Measurements from ENCODE around the gene PKP4.

Gene PKP4

GRCh38 chr2:158719403-158719802 lies 262.7 kb downstream of the PKP4 start:
- no peak overlapping the region for H3K27ac ChIP-seq (ENCODE audit: low read depth, low read length)
- no peak overlapping the region for H3K9ac ChIP-seq (ENCODE audit: low read depth, low read length)
- H3K9me3 ChIP-seq (ENCODE audit: insufficient read depth, low read depth, low read length), result no peaks in the 10 kb centered on the region
- H3K4me1 ChIP-seq (ENCODE audit: insufficient read depth, low read length), result no peaks in the 10 kb centered on the region; the same call in 1 of the 2 replicates
- H3K27me3 ChIP-seq (ENCODE audit: insufficient read depth, low read length), result no peaks in the 10 kb centered on the region
- no peaks in the 10 kb centered on the region for H3K36me3 ChIP-seq (ENCODE audit: insufficient read depth, low read length)
- H3K4me3 ChIP-seq (ENCODE audit: low read length), result no peak overlapping the region
- WGBS, result 97% methylated on average over 5 of the region's 5 CpGs

GRCh38 chr2:158722266-158723105 lies 265.7 kb downstream of the PKP4 start:
- Histone ChIP-seq H3K4me3 (ENCODE audit: low read length) (no peak overlapping the region), H3K27me3 (ENCODE audit: insufficient read depth, low read length) (no peaks in the 10 kb centered on the region), H3K27ac (ENCODE audit: low read depth, low read length) (no peak overlapping the region), H3K9me3 (ENCODE audit: insufficient read depth, low read depth, low read length) (no peaks in the 10 kb centered on the region), H3K36me3 (ENCODE audit: insufficient read depth, low read length) (no peaks in the 10 kb centered on the region), H3K4me1 (ENCODE audit: insufficient read depth, low read length) (no peaks in the 10 kb centered on the region), H3K9ac (ENCODE audit: low read depth, low read length) (no peak overlapping the region)
- WGBS, result 93% methylated on average over 9 of the region's 9 CpGs

DNA sequence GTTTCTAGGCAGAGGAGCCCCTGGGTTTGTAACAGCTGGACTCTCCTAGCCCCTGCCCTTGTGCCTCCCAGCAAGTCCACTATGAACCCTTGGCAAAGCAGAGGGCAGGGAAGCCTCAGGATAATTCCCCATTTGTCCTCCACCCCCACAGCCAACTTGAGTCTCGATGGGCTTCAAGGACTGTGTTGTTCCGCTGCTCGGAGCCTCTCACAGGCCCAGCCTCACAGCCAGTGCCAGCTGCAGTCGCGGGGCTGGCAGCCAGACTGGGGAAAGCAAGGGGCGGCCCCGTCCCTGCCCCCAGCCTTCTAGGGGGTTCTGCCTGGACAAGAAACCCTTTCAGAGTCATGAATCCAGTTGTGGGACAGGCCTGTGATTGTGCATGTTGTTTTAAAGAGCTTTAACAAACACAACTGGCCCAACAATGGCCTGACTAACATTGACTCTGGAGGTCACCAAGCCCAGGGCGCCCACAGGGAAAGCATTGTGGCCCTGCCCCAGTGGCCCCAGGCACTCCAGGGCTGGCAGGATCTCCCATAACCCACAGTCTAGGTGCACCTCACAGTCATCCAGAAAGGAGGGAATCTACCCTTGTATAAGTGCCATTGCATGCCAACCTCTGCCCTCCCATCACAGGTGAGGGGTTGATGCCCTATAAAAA lies 266.6 kb downstream of the PKP4 start:
- no peaks in the 10 kb centered on the region for H3K4me1 ChIP-seq (ENCODE audit: insufficient read depth, low read length)
- no peak overlapping the region for H3K9ac ChIP-seq (ENCODE audit: low read depth, low read length)
- no peak overlapping the region for H3K27ac ChIP-seq (ENCODE audit: low read depth, low read length)
- no peak overlapping the region for H3K4me3 ChIP-seq (ENCODE audit: low read length)
- WGBS, result 93% methylated on average over 8 of the region's 8 CpGs
- H3K9me3 ChIP-seq (ENCODE audit: insufficient read depth, low read depth, low read length), result no peaks in the 10 kb centered on the region
- no peaks in the 10 kb centered on the region for H3K36me3 ChIP-seq (ENCODE audit: insufficient read depth, low read length)
- no peaks in the 10 kb centered on the region for H3K27me3 ChIP-seq (ENCODE audit: insufficient read depth, low read length)

- no peak overlapping the region for H3K4me3 ChIP-seq (ENCODE audit: low read length)
- no peaks in the 10 kb centered on the region for H3K4me1 ChIP-seq (ENCODE audit: insufficient read depth, low read length)
- no peak overlapping the region for H3K27ac ChIP-seq (ENCODE audit: low read depth, low read length)
- H3K36me3 ChIP-seq (ENCODE audit: insufficient read depth, low read length), result no peaks in the 10 kb centered on the region
- no peaks in the 10 kb centered on the region for H3K27me3 ChIP-seq (ENCODE audit: insufficient read depth, low read length)
- 88% methylated on average over 12 of the region's 12 CpGs for WGBS
- no peaks in the 10 kb centered on the region for H3K9me3 ChIP-seq (ENCODE audit: insufficient read depth, low read depth, low read length)
- no peak overlapping the region for H3K9ac ChIP-seq (ENCODE audit: low read depth, low read length)
Measured at GRCh38 chr2:158723921-158724802, 267.4 kb downstream of the PKP4 start.

DNA sequence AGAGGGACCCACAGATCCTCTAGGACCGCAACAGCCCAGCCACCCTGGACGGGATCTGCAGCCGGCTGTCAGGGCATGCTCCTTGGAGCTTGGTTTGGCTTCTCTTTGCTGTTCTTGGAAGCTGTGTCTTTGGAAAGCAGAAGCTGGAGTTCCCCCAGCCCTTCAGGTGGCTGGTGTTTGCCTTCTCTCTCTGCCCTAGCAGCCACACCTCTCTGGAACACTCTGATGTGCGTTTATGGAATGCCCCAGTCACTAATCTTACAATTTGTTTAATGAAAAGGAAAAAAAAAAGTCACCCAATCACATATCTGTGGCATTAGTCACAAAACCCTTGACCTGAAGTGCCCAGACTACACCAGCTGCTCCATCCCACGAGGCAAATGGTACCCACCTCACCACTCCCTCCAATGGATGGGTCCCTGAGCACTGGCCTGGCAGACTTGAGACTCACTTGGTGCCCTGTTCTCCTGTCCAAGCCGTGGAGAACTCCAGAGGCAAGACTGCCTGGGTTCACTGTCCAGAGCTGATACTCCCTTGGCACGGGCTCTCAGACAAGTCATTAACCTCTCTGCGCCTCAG lies 268.1 kb downstream of the PKP4 start:
- no peaks in the 10 kb centered on the region for H3K9me3 ChIP-seq (ENCODE audit: insufficient read depth, low read depth, low read length)
- H3K4me3 ChIP-seq (ENCODE audit: low read length), result no peak overlapping the region
- H3K9ac ChIP-seq (ENCODE audit: low read depth, low read length), result no peak overlapping the region
- no peak overlapping the region for H3K27ac ChIP-seq (ENCODE audit: low read depth, low read length)
- H3K4me1 ChIP-seq (ENCODE audit: insufficient read depth, low read length), result no peaks in the 10 kb centered on the region
- WGBS, result 84% methylated on average over 8 of the region's 8 CpGs
- H3K27me3 ChIP-seq (ENCODE audit: insufficient read depth, low read length), result no peaks in the 10 kb centered on the region
- no peaks in the 10 kb centered on the region for H3K36me3 ChIP-seq (ENCODE audit: insufficient read depth, low read length)

- 62% methylated on average over 7 of the region's 7 CpGs for WGBS
- Histone ChIP-seq H3K4me1 (ENCODE audit: insufficient read depth, low read length) (no peaks in the 10 kb centered on the region), H3K27ac (ENCODE audit: low read depth, low read length) (no peak overlapping the region), H3K36me3 (ENCODE audit: insufficient read depth, low read length) (no peaks in the 10 kb centered on the region), H3K27me3 (ENCODE audit: insufficient read depth, low read length) (no peaks in the 10 kb centered on the region), H3K4me3 (ENCODE audit: low read length) (no peak overlapping the region), H3K9me3 (ENCODE audit: insufficient read depth, low read depth, low read length) (no peaks in the 10 kb centered on the region), H3K9ac (ENCODE audit: low read depth, low read length) (no peak overlapping the region)
Measured at GRCh38 chr2:158725441-158725891, 268.7 kb downstream of the PKP4 start.

DNA sequence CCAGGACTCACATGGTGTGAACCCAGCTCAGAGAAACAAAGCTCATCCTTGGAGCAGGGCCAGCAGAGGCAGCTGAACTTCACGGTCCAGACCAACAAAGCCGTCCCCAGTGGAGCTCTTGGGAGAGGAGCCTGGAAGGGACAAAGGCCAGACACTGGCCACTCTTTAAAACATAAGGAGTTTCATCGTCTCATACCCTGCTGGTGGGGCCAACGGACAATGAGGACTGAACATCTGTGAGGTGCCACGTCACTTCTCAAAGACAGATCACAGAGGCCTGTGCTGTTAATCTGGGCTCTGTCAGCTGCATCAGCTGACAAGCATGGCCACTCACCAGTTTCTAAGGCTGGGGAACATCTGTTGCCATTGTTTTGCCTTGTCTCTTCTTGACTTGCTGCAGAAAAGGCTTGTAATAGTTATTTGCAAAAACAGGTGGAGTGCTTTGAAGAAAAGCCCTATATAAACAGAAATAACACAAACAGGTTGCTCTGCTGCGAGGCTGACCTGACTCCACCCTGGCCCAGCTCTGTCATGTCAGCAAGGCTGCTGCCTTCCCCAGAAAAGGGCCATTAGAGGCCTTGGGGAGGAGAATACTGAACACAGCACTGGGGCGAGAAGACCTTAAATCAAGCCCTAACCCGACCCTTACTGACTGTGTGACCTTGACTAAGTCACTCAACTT lies 270.3 kb downstream of the PKP4 start:
- Histone ChIP-seq H3K4me1 (ENCODE audit: insufficient read depth, low read length) (no peaks in the 10 kb centered on the region), H3K9ac (ENCODE audit: low read depth, low read length) (no peak overlapping the region), H3K36me3 (ENCODE audit: insufficient read depth, low read length) (no peaks in the 10 kb centered on the region), H3K27ac (ENCODE audit: low read depth, low read length) (no peak overlapping the region), H3K9me3 (ENCODE audit: insufficient read depth, low read depth, low read length) (no peaks in the 10 kb centered on the region), H3K27me3 (ENCODE audit: insufficient read depth, low read length) (no peaks in the 10 kb centered on the region), H3K4me3 (ENCODE audit: low read length) (no peak overlapping the region)
- 84% methylated on average over 8 of the region's 8 CpGs for WGBS

DNA sequence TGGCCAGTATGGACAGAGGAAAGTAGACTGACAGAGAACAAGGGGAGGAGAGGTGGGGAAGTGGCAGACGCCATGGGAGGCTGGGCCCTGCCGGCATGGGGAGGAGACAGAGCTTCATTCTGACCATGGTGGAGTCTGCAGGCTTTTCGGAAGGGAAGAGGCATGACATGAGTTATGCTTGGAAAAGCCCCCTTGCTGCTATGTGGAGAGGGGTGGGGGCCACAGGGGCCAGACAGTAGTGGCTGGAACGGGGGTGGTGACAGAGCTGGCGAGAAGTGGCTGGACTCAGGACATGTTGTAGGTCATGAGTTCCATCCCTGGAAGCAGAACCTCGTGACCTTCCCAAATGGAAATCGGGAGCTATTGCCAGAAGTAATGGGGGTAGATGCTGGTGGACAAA lies 271.7 kb downstream of the PKP4 start:
- H3K9me3 ChIP-seq (ENCODE audit: insufficient read depth, low read depth, low read length), result no peaks in the 10 kb centered on the region
- H3K27ac ChIP-seq (ENCODE audit: low read depth, low read length), result no peak overlapping the region
- 79% methylated on average over 7 of the region's 7 CpGs for WGBS
- H3K27me3 ChIP-seq (ENCODE audit: insufficient read depth, low read length), result no peaks in the 10 kb centered on the region
- H3K4me1 ChIP-seq (ENCODE audit: insufficient read depth, low read length), result no peaks in the 10 kb centered on the region
- H3K9ac ChIP-seq (ENCODE audit: low read depth, low read length), result no peak overlapping the region
- H3K4me3 ChIP-seq (ENCODE audit: low read length), result no peak overlapping the region
- H3K36me3 ChIP-seq (ENCODE audit: insufficient read depth, low read length), result no peaks in the 10 kb centered on the region

DNA sequence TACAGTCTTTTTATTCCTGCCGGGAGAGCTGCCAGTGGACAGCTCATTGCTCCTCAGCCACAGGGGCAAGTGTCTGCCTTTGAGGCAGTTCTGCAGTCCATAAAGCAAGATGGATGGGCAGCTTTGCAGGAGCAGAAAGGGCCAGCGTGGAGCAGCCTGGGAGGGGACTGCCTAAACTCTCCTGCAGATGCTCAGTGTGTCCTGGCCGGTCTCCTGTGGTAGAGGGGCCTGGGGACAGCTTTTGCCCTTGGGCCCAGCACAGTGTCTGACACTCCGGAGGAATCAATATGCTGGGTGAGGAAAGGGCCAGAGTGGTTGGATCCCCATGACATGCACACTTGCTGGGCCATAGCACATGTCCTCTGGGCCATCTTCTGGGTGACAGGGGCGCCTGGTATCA lies 272.7 kb downstream of the PKP4 start:
- Histone ChIP-seq H3K9me3 (ENCODE audit: insufficient read depth, low read depth, low read length) (no peaks in the 10 kb centered on the region), H3K4me1 (ENCODE audit: insufficient read depth, low read length) (no peaks in the 10 kb centered on the region), H3K4me3 (ENCODE audit: low read length) (no peak overlapping the region), H3K9ac (ENCODE audit: low read depth, low read length) (no peak overlapping the region), H3K36me3 (ENCODE audit: insufficient read depth, low read length) (no peaks in the 10 kb centered on the region), H3K27ac (ENCODE audit: low read depth, low read length) (no peak overlapping the region), H3K27me3 (ENCODE audit: insufficient read depth, low read length) (no peaks in the 10 kb centered on the region)
- 91% methylated on average over 5 of the region's 5 CpGs for WGBS

DNA sequence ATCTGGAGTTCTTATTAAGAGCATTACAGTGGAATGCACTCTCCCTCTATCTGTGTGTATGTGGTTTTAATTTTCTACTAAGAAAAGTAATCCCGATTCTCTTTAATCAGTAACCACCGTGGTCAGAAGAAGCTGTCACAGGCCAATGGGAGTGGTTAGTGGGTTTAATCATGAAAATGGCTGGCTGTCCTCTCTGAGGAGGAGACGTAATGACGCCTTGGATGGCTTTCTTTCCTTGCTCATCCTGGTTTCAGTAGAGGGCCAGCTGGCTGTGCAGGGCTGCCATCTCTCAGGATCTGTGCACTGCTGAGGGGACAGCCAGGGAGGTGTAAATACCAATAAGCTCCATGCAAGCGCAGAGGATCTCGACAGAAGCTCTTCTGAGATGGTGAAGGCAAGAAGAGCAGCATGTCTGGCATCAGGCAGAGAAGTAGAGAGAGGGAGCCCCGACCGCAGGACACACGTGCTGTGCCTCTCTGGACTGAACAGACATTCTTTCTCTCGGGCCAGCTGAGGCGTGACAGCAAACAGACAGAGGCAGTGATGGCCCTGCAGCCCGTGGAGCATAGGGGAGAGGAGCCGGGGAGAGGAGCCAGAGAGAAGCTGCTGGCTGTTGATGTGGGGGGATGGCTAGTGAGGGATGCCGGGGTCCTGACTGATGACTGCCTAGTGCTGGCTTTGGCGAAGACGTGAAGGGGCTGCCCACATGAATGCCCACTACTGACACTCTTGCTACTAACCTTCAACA lies 273.3 kb downstream of the PKP4 start:
- WGBS, result 93% methylated on average over 16 of the region's 16 CpGs
- no peak overlapping the region for H3K4me3 ChIP-seq (ENCODE audit: low read length)
- H3K27me3 ChIP-seq (ENCODE audit: insufficient read depth, low read length), result no peaks in the 10 kb centered on the region
- no peak overlapping the region for H3K27ac ChIP-seq (ENCODE audit: low read depth, low read length)
- H3K9me3 ChIP-seq (ENCODE audit: insufficient read depth, low read depth, low read length), result no peaks in the 10 kb centered on the region
- H3K36me3 ChIP-seq (ENCODE audit: insufficient read depth, low read length), result no peaks in the 10 kb centered on the region
- H3K4me1 ChIP-seq (ENCODE audit: insufficient read depth, low read length), result no peaks in the 10 kb centered on the region
- no peak overlapping the region for H3K9ac ChIP-seq (ENCODE audit: low read depth, low read length)

Measured in HUES64 (cell line).